GM12891 (cell line): Measurements from ENCODE around the gene EML5.
A peak's percentile ranks its signal among the peaks of the same experiment; 100 is the strongest.

Experiments used
- DNase-seq: peaks from one replicate; pipeline ENCODE4 v3.0.0; 2011; ENCODE audit warnings: low spot score; ENCODE audit not compliant: insufficient read length
- FAIRE-seq: peaks from 2 replicates; lab custom pipeline; 2011; peaks lifted over from hg19 to GRCh38; lab: Jason Lieb, UNC
- PAX5 ChIP-seq: IDR thresholded peaks from 2 replicates; pipeline ENCODE4 v1.6.1; 2011; ENCODE audit warnings: low read length, moderate library complexity, mild to moderate bottlenecking; ENCODE audit not compliant: insufficient read depth, severe bottlenecking
- POLR2A ChIP-seq: IDR thresholded peaks from 2 replicates; pipeline ENCODE4 v1.6.1; 2011; ENCODE audit warnings: low read depth, low read length, control low read depth
- POLR2AphosphoS5 ChIP-seq: IDR thresholded peaks from 2 replicates; pipeline ENCODE4 v1.6.1; 2011; ENCODE audit warnings: low read depth, low read length, control low read depth
- POU2F2 ChIP-seq: IDR thresholded peaks from 2 replicates; pipeline ENCODE4 v1.6.1; 2011; ENCODE audit warnings: low read depth, mild to moderate bottlenecking, control low read depth, low read length, moderate library complexity
- SPI1 ChIP-seq: IDR thresholded peaks from 2 replicates; pipeline ENCODE4 v1.6.1; 2011; ENCODE audit warnings: low read depth, low read length, control low read depth
- TAF1 ChIP-seq: IDR thresholded peaks from 2 replicates; pipeline ENCODE4 v1.6.1; 2011; ENCODE audit warnings: low read depth, low read length, control low read depth

Gene EML5

DNA sequence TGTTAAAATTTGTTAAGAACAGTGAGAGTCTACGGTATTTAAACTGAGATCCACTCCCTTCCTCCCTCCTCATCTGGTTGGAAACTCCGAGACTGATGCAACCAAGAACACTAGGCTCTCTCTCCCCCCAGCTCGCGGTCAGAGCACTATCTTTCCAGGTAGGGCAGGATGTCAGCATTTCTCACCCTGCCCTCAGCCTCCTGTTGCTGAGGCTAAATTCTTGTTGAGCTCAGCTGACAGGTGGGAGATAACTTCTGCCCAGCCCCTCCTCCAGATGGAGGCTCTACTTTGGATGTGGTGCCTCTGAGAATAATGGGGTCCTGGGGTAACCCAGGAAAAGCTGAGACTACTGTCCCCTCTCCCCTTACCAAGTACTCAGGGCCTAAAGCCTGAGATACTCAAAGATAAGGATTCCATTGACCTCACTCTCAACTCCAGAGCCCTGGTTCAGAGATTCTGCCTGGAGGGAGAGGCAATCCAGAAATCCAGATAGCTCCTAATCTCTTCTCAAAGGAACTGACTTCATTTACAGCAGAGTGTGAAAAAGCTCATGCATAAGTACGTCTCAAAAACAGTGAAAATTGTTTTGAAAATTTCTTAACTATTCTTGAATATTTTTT lies 110.1 kb downstream of the EML5 start:
- DNase-seq (no peak), FAIRE-seq (no peak)
- TF ChIP-seq SPI1 (no peak), POU2F2 (no peak), PAX5 (no peak), POLR2AphosphoS5 (no peak), POLR2A (no peak), TAF1 (no peak)

DNA sequence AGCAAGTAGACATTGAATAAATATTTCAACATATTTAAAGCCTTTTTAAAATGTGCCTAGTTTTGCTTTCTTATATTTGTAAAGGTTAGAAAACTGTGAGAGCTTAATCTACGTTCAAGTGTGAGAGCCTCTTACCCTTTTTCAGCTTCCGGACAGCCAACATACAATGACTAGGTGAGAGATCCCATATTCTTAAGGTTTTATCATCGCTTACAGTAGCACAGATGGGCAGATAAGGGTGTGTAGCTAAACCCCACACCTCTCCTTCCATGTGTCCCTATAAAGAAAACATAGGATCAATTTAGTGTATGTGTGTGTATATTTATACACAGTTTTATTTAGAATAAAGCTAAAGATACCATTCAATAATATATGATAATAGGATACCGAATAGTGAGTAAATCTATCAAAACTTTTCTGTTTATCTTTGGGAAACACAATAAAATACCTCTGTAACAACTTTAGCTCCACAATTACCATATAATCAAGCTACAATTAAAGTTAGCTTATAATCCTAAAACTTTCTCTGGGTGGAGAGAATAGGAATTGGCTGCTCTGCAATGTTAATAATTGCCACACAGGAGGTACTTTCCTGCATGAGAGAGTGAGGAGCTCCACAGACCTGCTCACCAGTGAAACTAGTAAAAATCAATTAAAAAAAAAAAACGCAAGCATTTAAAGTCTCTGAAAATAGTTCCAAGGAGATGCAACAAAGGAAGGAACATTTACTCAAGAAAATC lies 110.8 kb downstream of the EML5 start:
- FAIRE-seq = no peak

DNA sequence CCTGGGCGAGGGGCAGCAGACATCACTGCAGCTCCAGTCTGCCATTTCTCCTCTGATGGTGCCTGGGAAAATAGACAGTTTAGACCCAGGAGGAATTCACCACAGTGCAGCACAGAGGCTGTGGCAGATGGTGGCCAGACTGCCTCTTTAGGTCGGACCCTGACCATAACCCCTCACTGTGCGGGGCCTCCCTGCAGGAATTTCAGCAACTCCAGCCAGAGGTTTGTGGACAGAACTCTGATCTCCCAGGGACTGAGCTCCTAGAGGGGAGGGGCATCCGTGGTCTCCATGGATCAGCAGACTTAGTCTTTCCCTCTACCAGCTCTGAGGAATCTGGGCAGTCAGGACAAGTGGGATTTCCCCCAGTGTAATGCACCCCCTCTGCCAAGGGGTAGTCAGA lies 123.4 kb downstream of the EML5 start:
- no peak for FAIRE-seq
- TF ChIP-seq POU2F2 = no peak
- TF ChIP-seq SPI1 = no peak
- TF ChIP-seq POLR2A = no peak
- TF ChIP-seq TAF1 = no peak
- no peak for TF ChIP-seq POLR2AphosphoS5
- no peak for TF ChIP-seq PAX5
- no peak for DNase-seq

More for the DNA sequence above, 110.8 kb downstream of the EML5 start:
- DNase-seq = no peak
- no peak for TF ChIP-seq TAF1
- TF ChIP-seq SPI1 = no peak
- no peak for TF ChIP-seq POU2F2
- no peak for TF ChIP-seq POLR2A
- TF ChIP-seq PAX5 = no peak
- no peak for TF ChIP-seq POLR2AphosphoS5

DNA sequence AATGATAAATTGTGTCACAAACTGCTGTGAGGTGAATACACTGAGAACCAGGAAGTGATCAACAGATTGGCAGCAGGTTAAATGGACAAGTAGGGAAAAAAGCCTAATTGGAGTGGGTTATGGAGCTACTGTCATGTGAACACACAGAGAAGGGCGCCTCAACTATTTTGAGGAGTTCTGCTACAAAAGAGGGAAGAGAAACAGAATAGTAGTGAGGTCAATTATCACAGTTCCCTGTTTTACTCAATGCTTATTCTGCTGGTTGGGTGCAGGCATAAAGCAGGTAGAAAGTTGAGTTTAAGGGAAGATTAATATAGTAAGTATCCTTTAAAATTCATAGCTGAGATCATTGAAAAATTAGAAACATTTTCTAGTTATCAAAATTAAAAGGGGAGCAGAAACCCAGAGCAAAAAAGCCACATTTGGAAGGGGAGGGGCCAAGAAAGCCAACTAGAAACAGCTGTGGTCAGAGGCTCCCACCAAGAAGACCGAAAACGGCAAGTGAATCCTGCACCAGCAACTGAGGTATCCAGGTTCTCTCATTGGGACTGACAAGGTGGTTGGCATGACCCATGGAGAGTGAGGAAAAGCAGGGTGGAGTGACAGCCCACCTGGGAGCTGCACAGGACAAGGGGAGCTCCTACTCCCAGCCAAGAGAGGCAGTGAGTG lies 124.2 kb downstream of the EML5 start:
- FAIRE-seq (peak; percentile 74), DNase-seq (no peak)
- TF ChIP-seq SPI1 = peak; percentile 96
- TF ChIP-seq TAF1 = no peak

- TF ChIP-seq PAX5 (no peak), POLR2AphosphoS5 (no peak), POU2F2 (0 out of 2 replicates have a peak, but pooled peaks have one; percentile 21), SPI1 (peak; percentile 61), TAF1 (no peak)
- peak; percentile 23 for DNase-seq
- FAIRE-seq = peak; percentile 93
These were observed 125.0 kb downstream of the EML5 start for GRCh38 chr14:88667555-88668273.

- DNase-seq = no peak
- TF ChIP-seq SPI1 = no peak
- TF ChIP-seq TAF1 = no peak
- TF ChIP-seq POLR2A = no peak
- no peak for TF ChIP-seq POLR2AphosphoS5
- TF ChIP-seq POU2F2 = no peak
- no peak for TF ChIP-seq PAX5
- FAIRE-seq = no peak
These were observed 132.7 kb downstream of the EML5 start for GRCh38 chr14:88660056-88660455.

DNA sequence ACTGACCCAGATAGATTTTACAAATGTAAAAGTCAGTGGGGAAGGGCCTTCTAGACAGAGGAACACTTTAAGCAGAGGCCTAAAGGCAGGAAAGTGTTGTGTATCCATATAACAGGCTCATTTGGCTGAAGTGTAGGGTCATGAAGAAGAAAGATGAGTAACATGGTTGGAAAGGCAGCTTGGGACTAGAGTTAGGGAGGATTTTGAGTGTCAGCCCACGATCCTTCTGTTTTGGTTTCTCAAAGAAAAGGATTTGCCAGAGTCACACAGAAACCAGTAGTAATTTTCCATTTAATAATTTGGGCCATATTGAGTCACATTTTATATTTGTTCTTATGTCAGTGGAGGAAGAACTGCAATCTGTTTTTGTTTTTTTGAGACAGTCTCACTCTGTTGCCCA lies 153.5 kb downstream of the EML5 start:
- no peak for FAIRE-seq
- no peak for DNase-seq
- TF ChIP-seq PAX5 = no peak
- no peak for TF ChIP-seq POU2F2
- no peak for TF ChIP-seq SPI1
- no peak for TF ChIP-seq TAF1
- TF ChIP-seq POLR2AphosphoS5 = no peak
- TF ChIP-seq POLR2A = no peak

DNA sequence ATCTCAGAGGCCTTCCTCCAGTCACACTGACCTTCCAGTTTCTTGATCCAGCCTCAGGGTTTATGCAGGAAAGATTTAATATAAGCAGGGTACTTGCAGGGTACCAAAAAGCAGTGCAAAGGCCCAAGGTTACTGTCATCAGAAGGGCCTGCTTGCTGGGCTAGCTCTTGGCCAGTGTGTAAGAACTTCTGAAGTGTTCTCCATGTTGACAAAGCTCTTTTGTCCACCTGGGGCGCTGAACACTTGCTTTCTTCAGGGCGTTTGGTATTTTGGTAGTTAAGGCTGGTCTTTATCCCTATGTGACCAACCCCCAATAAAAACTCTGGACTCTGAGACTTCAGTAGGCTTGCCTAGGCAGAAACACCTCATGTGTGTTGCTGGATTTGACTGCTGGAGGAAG lies 160.2 kb downstream of the EML5 start:
- no peak for TF ChIP-seq PAX5
- no peak for TF ChIP-seq POU2F2
- DNase-seq (no peak), FAIRE-seq (no peak)

DNA sequence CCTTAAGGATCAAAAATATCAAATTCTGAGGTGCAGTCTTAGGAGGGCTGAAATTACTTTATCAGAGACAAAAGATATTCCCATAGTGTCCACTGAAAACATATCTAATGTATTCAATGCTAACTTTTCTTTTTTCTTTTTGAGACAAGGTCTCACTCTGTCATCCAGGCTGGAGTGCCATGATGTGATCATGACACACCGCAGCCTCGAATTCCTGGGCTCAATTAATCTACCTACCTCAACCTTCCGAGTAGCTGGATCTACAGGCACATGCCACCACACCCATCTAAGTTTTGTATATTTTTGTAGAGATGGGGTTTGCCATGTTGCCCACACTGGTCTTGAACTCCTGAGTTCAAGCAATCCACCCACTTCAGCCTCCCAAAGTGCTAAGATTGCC lies 161.7 kb downstream of the EML5 start:
- DNase-seq (no peak), FAIRE-seq (no peak)
- TF ChIP-seq PAX5 (no peak), POLR2AphosphoS5 (no peak), SPI1 (no peak), TAF1 (no peak), POU2F2 (no peak), POLR2A (no peak)

DNA sequence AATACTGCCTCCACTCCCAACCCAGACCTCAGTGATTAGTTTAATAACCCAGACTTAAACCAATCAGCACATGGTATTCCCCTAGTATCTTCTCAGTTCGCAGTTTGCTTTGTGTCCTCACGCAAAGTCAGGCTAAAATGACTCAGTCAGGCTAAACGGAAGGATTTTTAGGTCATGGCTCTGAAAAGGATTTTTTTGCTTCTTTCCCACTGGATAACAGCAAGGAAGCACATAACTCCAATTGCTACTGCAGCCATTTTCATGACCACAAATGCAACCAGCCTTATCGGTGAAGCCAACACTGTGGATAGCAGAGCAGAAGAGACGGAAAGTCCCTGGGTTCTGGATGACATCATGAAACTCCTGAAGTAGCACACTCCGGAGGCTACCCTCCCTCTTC lies 162.2 kb downstream of the EML5 start:
- TF ChIP-seq TAF1 = no peak
- no peak for TF ChIP-seq POLR2AphosphoS5
- TF ChIP-seq POLR2A = no peak
- no peak for TF ChIP-seq SPI1
- no peak for TF ChIP-seq PAX5
- no peak for TF ChIP-seq POU2F2
- FAIRE-seq (no peak), DNase-seq (no peak)
